Type B pancreatic cell (in vitro differentiated cells): ENCODE measurements around the gene GDNF. TPM values are rescaled to one million over a fixed set of nuclear protein-coding genes. Genes with fewer than 3 reads are reported as not detected.

Experiments used
- DNase-seq: peaks from one replicate; pipeline ENCODE4 v3.0.0; 2021; ENCODE audit warnings: mixed read lengths; ENCODE audit not compliant: unreplicated experiment; ENCODE audit errors: extremely low spot score
- H3K27ac Mint-ChIP-seq: 2 replicates; pipeline ENCODE4 v1.8.0; 2021; ENCODE audit warnings: mild to moderate bottlenecking, mixed read lengths
- H3K27me3 Mint-ChIP-seq: 2 replicates; pipeline ENCODE4 v1.8.0; 2021; ENCODE audit warnings: mixed read lengths
- H3K36me3 Mint-ChIP-seq: 2 replicates; pipeline ENCODE4 v1.8.0; 2021; ENCODE audit warnings: mixed read lengths
- H3K4me1 Mint-ChIP-seq: one replicate; pipeline ENCODE4 v1.8.0; 2021; ENCODE audit warnings: mixed read lengths; ENCODE audit not compliant: unreplicated experiment
- H3K4me3 Mint-ChIP-seq: 2 replicates; pipeline ENCODE4 v1.8.0; 2021; ENCODE audit warnings: mild to moderate bottlenecking, mixed read lengths
- H3K9me3 Mint-ChIP-seq: 2 replicates; pipeline ENCODE4 v1.8.0; 2021; ENCODE audit warnings: mixed read lengths
- CTCF ChIP-seq: fragments of 200-600 bp; sonication (generic); conservative IDR thresholded peaks from 2 replicates; pipeline ENCODE4 v1.5.0; 2021; ENCODE audit warnings: antibody characterized with exemption, mild to moderate bottlenecking
- total RNA-seq: library from RNA; stranded (reverse); gene quantifications from 2 replicates; pipeline ENCODE4 v1.2.1, GENCODE V29; 2021; ENCODE audit warnings: low replicate concordance

GDNF gene
- total RNA-seq, 1 donor from 2014 or later, result 5.7 TPM

GRCh38 chr5:37857696-37858095 is 17.9 kb upstream of the GDNF start:
- Mint-ChIP-seq H3K9me3 (no peaks in the 10 kb centered on the region), H3K4me3 (no peak overlapping the region), H3K4me1 (peaks cover 9% of the 10 kb centered on the region), H3K27ac (no peak overlapping the region), H3K36me3 (no peaks in the 10 kb centered on the region), H3K27me3 (peaks cover 15% of the 10 kb centered on the region)
- no peak for DNase-seq
- TF ChIP-seq CTCF, result no peak

- TF ChIP-seq CTCF, result no peak
- H3K27me3 Mint-ChIP-seq, result peaks cover 12% of the 10 kb centered on the region
- H3K9me3 Mint-ChIP-seq, result no peaks in the 10 kb centered on the region
- DNase-seq, result no peak
- peaks cover 9% of the 10 kb centered on the region for H3K4me1 Mint-ChIP-seq
- no peak overlapping the region for H3K4me3 Mint-ChIP-seq
- H3K36me3 Mint-ChIP-seq, result no peaks in the 10 kb centered on the region
- H3K27ac Mint-ChIP-seq, result no peak overlapping the region
Measured at GRCh38 chr5:37855438-37855837, 15.6 kb upstream of the GDNF start.

GRCh38 chr5:37851305-37851704 is 11.5 kb upstream of the GDNF start:
- Mint-ChIP-seq H3K27me3 (peaks cover 4% of the 10 kb centered on the region), H3K4me1 (peaks cover 19% of the 10 kb centered on the region), H3K9me3 (no peaks in the 10 kb centered on the region), H3K27ac (no peak overlapping the region), H3K36me3 (no peaks in the 10 kb centered on the region), H3K4me3 (no peak overlapping the region)
- TF ChIP-seq CTCF, result no peak
- no peak for DNase-seq

- Mint-ChIP-seq H3K27me3 (peaks cover 5% of the 10 kb centered on the region), H3K36me3 (no peaks in the 10 kb centered on the region), H3K9me3 (no peaks in the 10 kb centered on the region), H3K4me3 (no peak overlapping the region), H3K27ac (no peak overlapping the region), H3K4me1 (peaks cover 19% of the 10 kb centered on the region)
- DNase-seq, result no peak
- TF ChIP-seq CTCF, result no peak
Measured at GRCh38 chr5:37850226-37850865, 10.5 kb upstream of the GDNF start.

- Mint-ChIP-seq H3K27me3 (peaks cover 10% of the 10 kb centered on the region), H3K9me3 (no peaks in the 10 kb centered on the region), H3K27ac (peak overlapping the region; percentile 46), H3K4me3 (peak overlapping the region; percentile 23), H3K36me3 (no peaks in the 10 kb centered on the region), H3K4me1 (peaks cover 19% of the 10 kb centered on the region)
- TF ChIP-seq CTCF, result no peak
- no peak for DNase-seq
Measured at GRCh38 chr5:37849641-37850040, 9.8 kb upstream of the GDNF start.
